ENCODE results near the gene NR1D2.

GRCh38 chr3:23909341-23909740, 35.7 kb upstream of the NR1D2 start:
- TF ChIP-seq CTCF (IDR thresholded peaks at IDR 0.05), result no peak
- no peak for TF ChIP-seq POLR2A (IDR thresholded peaks at IDR 0.05)
